ENCODE measurements around the gene TSSC4.

TSSC4 gene

GRCh38 chr11:2419638-2420501 lies 19.3 kb downstream of the TSSC4 start:
- peak; percentile 83 for DNase-seq

GRCh38 chr11:2420502-2421225 lies 20.1 kb downstream of the TSSC4 start:
- DNase-seq = peak; percentile 87

DNA sequence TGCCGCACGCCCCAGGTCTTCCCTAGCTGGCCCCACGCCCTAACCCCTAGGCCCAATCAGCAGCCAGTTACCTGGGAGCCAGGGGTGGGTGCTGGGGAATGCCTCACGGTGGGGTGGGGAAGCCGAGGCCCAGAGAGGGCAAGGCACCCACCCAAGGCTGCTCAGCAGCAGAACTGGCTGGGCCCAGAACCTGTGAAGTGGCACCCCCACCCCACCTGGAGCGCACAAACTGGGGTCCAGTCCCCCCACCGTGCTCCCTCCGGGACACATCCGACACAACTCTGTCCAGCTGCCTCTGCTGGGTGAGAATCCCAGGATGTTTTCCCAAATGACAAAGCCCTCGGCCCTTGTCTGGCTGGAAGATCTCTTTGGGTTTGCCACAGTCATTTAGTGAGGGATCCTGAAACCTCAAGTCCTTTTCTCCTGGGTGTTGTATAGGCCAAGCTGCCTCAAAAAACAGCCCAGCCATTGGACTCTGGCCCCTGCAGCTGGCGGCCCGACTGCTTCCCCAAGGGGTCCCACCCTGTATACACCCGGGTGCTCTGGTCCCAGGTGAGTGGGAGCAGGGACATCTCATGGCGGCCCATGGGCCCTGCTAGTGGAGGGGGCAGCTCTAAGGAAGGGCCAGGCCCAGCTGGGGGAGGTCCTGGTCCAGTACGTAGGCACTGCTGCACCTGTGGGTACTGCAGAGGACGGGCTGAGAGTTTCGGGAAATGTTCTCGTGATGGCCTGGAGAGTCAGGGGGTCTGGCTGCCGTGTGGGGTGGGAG lies 20.9 kb downstream of the TSSC4 start:
- no peak for DNase-seq

DNA sequence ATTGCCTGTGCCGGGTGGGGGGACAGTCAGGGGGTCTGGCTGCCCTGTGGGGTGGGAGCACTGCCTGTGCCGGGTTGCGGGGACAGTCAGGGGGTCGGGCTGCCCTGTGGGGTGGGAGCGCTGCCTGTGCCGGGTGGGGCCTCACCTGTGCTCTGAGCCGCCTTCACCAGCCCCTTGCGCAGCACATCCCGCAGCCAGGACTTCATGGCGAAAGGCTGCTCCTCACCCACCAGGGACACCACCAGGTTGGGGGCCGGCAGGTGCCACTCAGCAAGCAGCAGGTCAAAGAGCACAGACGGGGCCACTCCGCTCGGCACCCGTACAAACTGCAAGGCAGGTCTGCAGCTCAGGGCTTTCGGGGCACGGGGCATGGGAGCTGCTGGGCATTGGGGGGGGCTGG lies 21.4 kb downstream of the TSSC4 start:
- DNase-seq = no peak

DNA sequence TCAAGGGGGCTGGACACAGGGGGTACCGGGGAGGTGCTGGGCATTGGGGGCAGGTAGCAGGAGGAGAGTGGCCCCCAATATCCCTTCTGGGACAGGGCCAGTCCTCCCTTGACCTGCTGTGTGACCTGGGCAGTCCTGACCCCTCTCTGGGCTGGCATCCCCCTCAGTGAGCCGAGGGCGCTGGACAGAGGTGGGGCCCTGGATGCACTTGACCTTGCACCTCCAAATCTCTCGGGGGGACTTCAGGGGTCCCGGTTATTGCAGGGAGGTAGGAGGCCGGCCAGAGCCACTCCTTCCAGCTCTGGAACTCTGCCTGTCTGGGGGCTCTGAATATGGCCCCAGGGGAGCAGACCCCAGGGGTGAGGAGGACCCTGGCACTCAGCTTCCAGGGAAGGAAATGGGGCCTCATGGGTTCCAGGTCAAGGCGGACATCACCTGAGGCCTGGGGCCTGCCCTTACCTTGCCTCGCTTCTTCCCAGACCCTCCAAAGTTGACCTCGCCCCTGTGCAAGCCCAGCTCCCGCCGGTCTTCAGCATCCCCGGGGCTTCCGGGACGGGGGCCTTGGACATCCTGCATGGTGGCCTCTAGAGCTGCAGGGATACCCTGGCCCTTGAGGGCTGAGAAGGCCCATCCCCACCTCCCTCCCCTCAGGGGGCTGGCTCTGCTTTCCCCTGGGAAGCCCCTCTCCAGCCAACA lies 22.1 kb downstream of the TSSC4 start:
- DNase-seq = no peak

DNA sequence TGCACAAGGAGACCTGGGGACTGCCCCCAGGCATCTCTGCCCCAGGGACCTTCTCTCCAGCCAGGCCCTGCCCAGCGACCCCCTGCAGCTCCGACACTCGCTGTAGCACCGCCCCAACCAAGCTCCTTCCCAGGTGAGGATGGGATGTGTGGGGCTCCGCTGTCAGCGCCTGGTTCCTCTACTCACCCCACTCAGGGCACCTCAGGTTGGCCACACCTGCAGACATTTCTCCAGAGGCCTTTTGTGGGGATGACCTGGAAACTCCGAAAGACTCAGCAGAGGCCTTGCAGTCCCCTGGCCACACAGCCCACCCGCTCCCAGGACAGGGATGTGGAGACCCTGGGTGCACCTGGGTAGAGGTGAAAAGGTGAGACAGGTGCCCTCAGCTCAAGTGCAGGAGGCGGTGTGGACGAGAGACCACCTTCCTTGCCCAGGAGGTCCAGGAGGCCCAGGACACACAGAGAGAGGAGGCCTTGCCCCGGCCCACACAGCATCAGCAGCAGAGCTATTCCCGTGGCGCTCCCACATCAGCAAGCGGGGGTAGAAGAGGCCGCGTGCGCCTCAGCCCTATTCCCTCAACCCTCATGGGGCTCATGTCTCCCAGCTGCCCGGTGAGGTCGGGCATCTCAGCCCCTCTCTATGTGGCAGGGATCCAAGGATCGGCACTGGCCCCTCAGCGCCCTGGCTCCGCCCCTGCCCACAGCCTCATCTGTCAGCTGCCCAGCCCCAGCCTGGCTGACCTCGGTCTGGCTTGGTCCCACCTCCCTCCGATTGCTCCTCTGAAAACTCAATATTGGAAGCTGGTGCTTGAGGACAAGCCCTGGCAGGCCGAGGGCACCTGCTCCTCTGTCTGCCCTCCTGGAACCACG lies 22.8 kb downstream of the TSSC4 start:
- no peak for DNase-seq

DNA sequence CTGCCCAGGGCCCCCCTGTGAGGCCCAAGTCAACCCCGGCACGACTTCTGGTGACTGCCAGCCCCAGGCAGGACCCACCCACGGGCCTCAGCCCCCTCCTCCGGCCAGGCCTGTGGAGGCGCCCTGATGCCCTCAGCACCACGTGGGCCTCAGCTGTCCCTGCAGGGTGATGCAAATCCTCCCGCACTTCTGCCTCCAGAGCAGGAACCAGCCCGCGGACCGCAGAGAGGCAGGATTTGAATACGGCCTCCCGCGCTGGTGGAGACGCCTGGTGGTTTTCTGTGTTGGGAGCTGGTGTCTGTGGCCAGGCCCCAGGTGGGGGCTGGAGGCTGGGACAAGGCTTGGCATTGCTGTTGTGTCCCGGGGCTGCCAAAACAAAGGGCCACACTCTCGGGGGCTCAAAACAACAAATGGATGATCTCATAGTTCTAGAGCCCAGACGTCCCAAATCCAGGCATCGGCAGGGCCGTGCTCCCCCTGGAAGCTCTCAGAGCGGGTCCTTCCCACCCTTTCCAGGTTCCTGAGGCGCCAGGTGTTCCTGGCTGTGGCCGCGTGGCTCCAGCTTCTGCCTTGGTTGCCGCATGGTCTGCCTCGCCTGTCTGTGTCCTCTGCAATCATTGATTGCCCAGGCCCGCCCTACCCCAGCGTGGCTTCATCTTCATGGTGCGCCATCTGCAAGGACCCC lies 24.4 kb downstream of the TSSC4 start:
- DNase-seq = peak; percentile 45

DNA sequence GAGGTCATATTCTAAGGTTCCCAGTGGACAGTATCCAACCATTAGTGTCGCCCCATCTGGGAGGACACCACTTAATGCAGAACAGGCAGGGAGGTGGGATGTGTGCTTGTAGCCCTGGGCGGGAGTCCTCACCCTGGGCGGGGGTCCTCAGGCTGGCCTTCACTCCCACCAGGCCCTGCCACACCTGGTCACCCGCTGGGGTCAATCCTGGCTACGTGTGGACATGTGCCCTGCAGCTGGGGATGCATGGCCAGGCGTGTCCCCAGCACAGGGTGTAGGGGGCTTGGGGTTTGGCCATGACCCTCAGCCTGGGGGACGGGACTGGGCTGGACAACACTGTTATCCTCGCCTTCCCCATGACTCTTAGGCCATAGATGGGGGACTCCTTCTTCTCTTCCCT lies 25.0 kb downstream of the TSSC4 start:
- no peak for DNase-seq

DNA sequence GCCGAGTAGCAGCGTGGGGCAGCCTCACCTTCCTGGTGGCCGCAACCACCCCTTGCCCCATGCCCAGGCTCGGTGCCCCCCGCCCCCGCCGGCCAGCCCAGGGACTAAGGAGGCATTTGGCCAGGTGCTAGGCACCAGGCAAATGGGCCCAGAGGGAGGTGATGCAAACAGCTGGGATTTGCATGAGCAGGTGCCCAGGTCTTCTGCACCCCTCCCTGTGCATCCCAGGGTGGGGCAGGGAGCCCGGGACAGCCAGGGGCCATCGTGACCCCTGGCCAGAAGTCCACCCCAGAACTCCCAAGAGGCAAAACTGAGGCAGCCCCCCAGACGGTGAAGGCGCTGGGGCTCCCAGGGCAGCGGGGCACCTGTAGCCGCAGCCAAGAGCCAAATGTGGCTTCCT lies 25.7 kb downstream of the TSSC4 start:
- DNase-seq = no peak

- no peak for DNase-seq
Measured at GRCh38 chr11:2426826-2427521, 26.4 kb downstream of the TSSC4 start.

GRCh38 chr11:2427721-2428321 lies 27.3 kb downstream of the TSSC4 start:
- no peak for DNase-seq

DNA sequence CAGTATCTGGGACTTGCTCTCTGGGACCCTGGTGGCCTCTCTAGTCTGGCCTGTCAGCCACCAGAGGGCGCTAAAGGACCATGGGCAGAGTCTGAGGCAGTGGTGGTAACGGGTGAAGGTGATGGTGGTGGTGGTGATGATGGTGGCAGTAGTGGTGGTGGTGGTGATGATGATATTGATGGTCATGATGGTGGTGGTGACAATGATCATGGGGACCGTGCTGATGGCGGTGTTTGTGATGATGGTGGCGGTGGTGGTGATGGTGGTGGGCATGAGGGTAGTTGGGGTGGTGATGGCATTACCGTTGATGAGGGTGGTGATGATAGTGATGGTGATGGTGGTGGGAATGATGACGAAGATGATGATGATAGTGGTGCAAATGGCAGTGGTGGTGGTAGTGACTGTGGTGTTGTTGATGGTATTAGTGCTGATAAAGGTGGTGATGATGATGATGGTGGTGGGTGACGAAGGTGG lies 27.8 kb downstream of the TSSC4 start:
- peak; percentile 89 for DNase-seq

DNA sequence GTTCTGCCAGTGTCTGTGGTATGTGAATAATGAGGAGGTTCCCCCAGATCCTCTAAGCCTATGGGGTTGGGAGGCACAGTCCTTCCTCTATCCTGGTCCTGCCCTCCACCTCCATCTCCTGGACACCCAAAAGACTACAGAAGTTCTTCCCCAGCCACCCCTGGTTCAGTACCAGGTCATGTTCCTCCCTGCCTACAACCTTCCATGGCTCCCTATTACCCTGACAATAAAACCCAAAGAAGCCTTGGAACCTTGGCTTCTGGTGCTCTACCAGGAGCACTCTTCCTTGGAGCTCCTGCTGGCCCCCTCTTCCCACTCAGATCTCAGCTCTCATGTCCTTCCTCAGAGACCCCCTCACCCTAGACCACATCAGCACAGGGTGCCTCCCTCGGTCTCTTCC lies 30.8 kb downstream of the TSSC4 start:
- DNase-seq = no peak

- no peak for DNase-seq
Measured at GRCh38 chr11:2432171-2432621, 31.6 kb downstream of the TSSC4 start.

DNA sequence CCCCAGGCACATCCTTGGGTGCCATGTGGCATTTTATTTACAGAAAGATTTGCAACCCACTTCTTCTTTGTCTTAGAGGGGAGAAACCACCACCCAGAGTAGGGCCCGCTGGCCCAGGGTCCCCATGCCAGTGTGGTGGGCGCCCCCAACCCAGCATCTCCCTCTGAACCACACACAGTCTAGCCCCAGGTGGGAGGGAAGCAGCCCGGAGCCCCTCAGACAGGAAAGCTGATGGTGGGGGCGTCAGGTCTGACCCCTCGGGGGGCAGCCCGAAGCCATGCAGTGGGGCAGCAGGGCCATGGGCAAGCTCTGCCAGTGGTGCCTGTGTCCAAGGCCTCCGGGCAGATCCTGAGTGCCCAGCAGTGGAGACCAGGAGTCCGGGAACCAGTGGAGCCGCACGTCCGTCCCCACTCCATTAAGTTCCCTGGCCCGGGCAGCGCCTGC lies 32.1 kb downstream of the TSSC4 start:
- no peak for DNase-seq

DNA sequence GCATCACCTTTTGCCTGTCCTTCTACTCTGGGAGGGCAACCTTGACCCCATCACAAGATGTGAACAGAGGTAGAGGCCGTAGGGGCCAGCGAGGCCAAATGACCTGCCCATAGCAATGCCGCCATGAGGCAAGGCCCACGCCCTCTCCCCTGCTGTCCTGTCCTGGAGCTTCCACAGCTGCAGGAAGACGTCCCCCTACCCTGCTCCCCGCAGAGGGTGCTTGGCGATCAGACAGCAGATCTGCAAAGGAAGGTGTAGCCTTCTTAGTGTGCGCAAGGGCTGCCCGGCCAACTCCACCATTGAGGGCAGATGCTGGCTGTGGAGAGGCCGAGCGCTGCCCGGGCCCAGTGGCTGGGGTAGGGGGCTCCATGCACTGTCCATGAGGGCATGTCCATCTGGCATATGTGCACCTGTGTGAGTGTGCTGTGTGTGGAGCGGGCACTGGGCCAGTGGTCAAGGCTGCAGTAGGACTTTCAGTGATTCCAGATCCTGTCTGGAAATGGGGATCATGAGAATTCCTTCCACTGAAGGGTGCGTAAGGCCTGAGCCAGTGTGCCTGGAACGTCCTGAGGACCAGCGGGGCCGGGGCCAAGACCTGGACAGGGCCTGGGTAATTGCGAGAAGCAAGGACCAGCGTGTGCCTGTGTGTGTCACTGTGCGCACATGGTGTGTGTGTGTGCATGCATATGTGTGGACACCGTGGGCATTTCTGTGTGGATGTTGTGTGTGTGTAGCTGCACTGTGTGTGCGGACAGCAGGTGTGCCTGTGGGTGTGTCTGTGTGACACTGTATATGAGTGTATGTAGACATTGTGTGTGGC lies 32.8 kb downstream of the TSSC4 start:
- DNase-seq = no peak

- DNase-seq = no peak
Measured at GRCh38 chr11:2434008-2434407, 33.5 kb downstream of the TSSC4 start.

DNA sequence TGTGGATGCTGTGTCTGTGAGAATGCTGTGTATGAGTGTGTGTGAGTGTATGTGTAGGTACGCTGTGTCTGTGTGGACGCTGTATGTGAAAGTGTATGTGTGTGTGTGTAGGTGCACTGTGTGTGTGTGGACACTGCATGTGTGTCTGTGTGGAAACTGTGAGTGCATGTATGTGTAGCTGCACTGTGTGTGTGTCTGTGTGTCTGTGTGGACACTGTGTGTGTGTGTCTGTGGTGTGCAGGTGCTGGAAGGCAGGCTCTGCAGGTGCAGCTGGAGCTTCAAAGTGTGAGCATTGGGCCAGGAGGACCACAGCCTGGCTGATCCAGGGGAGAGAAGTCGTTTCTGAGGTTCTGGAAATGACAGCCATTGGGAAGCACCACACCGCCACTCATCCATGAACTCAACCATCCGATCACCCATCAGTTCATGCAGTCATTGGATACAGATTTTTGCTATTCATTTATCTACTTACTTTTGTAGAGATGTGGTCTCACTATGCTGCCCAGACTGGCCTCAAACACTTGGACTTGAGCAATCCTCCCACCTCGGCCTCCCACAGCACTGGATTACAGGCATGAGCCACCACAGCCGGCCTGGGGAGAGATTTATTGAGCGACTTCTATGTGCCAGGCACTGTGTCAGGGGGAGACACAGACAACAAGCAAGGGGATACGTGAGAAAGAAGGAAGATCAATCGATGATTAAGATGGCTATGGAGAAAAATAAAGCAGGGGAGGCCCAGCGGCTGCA lies 34.1 kb downstream of the TSSC4 start:
- DNase-seq = no peak

Data from suppressor macrophage treated with lipopolysaccharide for 4 hours (primary cell).